ENCODE measurements around the gene MAPK10.
"Not testable (repeated sequence)": the region's sequence is repeated elsewhere in the genome, so short reads cannot be mapped to it uniquely, and the experiment has no call there.

Gene MAPK10

DNA sequence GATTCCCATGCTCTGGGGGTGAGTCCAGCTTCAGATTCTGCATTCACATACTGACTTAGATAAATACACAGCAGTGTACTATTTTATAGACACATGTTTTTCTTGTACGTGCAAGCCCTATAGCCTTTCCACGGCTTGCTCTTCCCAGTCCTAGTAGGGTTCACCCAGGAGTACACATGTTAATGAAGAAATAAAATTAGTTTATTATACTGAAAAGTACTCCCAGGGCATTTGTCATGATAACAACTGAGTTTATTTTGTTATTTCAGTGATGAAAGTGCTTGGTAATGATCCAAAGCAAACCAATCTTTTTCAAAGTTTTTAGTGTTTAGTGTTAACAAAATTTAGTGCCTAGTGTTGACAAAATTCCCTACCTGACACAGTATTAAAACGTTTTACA, 21.3 kb downstream of the MAPK10 start:
- no peak for DNase-seq

DNA sequence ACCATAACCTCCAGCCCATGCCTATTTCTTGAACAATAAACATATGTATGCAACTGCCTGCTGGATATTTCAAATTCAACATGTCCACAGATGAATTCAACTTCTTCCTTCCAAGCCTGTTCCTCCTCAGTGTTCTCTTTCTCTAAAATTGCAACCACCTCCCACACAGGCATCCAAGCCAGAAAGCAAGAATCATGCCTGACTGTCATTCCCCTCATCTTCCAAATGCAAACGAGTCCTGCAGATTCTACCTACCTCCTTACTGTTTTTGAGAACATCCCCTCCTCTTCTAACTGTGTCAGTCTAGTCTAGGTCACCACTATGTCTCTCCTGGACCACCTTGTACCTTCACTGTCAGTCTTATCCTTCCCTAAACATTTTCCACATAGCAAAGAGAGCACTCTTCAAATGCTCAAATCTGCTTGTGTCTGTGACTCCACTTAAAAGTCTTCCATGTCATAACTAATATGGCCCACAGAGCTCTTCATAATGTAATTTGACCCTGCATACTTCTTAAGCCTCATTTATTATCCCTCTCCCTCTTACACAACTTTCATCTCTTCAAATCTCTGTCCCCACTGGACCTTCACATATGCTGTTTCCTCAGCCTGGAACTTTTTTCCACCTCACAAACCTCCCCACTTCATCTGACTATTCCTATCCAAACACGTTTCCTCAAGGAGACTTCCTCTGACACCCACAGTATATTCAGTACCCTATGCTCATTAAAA, 25.7 kb downstream of the MAPK10 start:
- no peak for DNase-seq

DNA sequence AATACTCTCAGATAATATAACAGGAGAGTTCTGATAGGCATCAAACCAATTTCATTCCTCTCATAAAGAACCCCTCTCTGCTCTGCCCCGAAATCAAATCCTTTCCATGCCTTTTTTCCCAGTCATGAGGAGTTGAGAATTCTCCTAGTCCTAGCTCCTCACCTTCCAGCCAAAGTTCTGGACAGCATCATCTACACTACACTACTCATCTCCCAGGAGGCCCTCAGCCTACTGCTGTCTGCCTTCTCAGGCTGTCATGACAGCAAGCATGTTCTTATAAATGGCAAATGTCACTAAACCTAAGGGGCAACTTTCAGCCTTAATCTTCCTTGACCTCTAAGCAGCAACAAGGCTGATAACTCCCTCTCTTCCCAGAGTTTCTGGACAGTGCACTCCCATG, 26.6 kb downstream of the MAPK10 start:
- no peak for DNase-seq

GRCh38 chr4:86330961-86331742, 28.7 kb downstream of the MAPK10 start:
- DNase-seq, result no peak

DNA sequence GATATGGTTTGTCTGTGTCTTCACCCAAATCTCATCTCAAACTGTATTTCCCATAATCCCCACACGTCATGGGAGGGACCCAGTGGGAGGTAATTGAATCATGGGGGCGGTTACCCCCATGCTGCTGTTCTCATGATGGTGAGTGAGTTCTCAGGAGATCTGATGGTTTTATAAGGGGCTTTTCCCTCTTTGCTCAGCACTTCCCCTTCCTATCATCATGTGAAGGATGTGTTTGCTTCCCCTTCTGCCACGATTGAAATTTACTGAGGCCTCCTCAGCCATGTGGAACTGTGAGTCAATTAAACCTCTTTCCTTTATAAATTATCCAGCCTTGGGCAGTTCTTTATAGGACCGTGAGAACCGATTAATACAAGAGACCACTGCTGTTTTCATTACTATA, 29.4 kb downstream of the MAPK10 start:
- not testable (repeated sequence) for DNase-seq

DNA sequence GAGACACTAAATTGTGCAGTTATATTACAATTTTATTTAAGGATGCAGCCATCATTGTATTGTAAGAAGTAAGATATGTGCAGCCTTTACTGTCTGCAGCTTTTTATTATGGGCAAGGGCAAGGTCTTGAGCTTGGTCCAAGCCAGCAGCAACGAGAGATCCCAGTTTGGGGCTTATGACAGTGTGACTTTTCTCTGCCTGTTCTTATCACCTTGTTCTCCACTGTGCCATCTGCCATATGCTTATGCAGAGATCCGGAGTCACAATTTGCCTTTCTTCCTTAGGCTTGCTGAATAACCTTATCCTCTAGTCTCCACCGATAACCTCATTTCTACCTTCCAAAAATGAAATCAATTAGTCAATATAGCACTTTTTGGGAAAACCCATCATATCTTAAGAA, 30.4 kb downstream of the MAPK10 start:
- no peak for DNase-seq

DNA sequence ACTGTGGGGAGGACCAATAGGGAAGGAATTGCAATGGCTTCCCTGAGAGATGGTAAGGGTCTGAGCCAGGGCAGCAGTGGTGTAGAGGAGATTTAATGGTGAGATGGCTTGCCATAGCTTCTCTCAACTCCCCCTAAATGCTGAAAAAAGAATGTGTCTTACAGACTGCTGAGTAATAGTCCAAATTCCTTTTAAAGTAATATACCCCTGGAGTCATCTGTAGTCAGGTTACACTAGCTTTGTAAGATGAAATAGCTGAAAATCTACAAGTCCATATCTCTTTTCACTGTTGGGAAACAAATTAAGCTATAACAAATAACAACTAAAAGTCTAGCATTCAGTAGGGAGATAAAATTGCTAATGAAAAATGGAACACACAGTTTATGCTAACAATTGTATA, 33.5 kb downstream of the MAPK10 start:
- no peak for DNase-seq

DNA sequence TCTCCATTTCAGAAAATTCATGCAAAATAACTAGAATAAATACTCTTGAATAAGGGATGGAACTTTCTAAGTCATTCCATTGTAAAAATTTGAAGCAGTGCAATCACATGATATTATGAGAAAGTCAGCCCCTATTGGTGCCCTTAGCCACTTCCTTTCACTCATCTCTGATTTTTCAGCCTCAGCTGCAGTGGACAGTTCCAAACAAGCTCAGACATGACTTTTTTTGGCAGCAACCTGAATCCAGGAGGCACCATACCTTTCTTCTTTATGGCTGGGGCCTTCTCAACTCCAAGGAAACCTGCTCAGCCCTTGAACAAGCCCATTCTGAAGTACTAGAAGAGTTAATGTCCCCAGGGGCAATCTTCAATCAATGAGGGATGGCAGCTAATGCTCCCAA, 40.5 kb downstream of the MAPK10 start:
- no peak for DNase-seq

DNA sequence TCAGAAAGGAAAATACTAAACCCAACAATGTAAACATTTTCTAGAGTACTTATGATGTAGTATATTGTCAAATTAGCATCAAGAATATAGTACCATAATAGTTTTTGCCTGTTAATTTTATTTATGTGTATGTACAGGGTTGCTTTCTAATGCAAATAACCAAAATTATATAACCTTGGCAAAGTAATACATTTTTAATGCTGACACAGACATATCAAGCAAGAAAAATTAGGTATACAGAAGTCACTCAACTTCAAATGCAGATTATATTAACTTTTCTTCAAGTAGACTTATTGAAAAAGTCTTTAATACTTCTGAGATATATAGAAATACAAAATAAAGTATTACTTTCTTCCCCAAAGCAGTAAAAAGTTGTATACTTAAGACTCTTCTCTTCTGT, 44.3 kb downstream of the MAPK10 start:
- no peak for DNase-seq

DNA sequence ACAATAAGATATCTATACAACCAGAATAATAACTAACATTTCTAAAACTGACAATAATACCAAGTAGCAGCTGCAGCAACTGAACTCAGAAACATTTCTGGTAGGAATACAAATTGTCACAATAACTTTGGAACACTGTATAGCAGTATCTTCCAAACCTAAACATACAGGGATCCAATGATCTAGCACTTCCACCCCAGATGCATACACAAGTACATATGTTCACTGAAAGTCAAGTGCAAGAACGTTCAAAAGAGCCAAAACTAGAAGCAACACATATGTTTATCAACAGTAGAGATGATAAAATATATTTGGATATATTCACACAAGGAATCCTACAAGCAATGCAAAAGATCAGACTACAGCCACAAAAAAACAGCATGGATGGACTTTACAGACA, 46.2 kb downstream of the MAPK10 start:
- DNase-seq, result no peak

DNA sequence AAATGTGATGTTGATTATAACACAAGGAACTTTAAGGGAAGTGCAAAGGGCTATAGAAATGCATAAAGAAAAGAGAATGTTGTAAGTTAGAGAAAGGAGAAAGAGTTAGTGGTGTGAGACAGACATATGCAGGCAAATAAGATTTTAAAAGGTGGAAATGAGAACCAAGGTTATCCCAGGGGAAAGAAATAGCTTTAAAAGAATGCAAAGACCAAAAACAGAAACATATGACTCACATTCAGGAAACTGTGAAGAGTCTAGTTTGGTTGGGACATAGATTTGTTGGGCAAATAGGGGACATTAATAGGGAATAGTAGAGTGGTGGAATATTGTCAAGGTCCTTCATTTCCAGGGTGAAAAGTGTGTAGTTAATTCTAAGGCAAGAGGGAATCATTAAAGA, 52.4 kb downstream of the MAPK10 start:
- DNase-seq, result no peak

DNA sequence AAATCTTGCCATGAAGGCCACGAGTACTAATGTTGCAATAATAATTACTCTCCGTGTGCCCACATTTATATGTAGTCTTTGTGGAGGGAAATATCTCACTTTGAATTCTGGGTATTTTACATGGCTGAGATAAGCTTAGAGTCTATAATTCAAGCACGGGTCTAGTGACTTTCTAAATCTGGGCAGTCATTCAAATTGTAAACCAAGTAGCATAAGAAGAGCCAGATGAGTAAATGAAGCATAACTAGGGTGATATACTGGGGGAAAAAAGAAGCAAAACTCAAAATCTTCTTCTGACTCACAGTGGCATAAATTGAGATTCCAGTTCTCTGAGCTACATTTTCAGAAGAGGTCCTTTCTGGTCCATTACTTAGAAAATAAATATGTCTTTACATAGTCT, 53.0 kb downstream of the MAPK10 start:
- DNase-seq, result no peak

- DNase-seq, result no peak
Observed at GRCh38 chr4:86302830-86303229, 57.0 kb downstream of the MAPK10 start.

GRCh38 chr4:86302251-86302650, 57.6 kb downstream of the MAPK10 start:
- no peak for DNase-seq

DNA sequence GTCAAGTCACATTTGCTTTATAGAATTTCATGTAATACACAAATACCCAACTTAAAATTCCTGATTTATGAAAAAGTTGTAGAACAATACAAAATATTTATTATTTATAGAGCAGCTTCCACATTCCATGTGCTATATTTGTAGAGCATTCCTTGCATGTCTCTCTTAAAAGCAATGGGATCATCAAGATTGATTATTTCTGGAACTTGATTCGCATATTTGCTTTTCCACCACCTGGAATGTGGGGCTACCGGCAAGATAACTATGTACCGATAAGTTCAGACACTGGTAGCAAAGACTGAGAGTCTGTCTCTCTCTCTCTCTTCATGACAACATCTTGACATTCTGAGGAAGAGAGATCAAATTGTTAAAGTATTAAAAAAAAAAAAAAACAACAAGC, 59.3 kb downstream of the MAPK10 start:
- no peak for DNase-seq

DNA sequence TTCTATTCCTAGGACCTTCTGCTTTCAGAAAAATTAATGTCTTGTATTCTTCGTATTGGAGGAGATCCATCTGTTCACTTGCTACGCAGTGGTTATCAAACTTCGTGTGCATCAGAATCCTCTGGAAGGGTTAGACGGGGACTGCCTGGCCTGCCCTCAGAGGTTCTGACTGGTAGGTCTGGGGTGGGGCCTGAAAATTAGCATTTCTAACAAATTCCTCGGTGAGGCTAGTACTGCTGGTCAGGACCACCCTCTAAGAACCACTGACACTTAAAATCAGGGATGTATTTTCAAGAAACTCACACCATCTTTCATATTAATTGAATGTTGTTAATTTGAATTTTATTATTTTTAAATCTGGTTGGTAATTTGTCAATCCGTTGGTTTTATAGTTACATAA, 63.0 kb downstream of the MAPK10 start:
- DNase-seq, result no peak

- no peak for DNase-seq
Observed at GRCh38 chr4:86294883-86295282, 65.0 kb downstream of the MAPK10 start.

- DNase-seq, result no peak
Observed at GRCh38 chr4:86291180-86291579, 68.7 kb downstream of the MAPK10 start.

- no peak for DNase-seq
Observed at GRCh38 chr4:86286726-86287125, 73.1 kb downstream of the MAPK10 start.

DNA sequence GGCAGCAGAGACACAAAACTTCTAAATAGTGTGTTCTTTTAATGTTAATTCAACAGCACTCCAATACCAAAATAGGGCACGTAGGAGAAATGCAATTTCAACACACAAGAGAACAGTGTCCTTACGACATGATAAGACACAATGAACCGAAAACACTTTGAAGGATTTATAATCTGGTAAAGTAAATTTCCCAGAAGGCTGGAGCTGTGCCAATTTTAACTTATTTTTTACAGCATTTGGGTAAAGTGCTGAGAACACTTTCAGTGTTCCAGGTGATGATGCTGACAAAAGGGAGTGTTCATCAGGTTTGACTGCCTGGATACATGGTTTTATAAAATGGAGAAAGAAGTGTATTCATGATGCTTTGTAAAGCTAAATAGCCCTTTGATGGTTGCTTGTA, 76.5 kb downstream of the MAPK10 start:
- DNase-seq, result no peak

GRCh38 chr4:86280246-86280645, 79.6 kb downstream of the MAPK10 start:
- DNase-seq, result no peak

- no peak for DNase-seq
Observed at GRCh38 chr4:86279293-86279960, 80.4 kb downstream of the MAPK10 start.

- no peak for DNase-seq
Observed at GRCh38 chr4:86278126-86278525, 81.7 kb downstream of the MAPK10 start.

DNA sequence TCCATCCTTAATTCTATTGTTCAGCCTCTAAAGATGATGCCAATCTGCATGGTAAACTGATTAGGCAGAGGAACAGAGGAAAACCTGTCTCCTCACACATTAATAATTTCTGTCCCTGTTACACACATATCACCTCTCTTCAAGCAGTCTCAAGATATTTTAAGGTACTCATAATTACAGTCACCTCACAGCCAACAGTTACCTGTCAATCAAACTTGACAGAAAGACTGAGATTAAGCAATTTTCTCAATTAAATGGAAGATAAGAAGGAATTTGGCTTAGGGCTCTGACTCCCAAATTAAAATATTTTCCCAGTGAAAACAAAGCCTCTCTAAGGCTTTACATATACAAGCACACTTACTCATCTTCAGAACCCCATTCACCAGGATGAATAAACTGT, 85.2 kb downstream of the MAPK10 start:
- no peak for DNase-seq
